ENCODE measurements around the gene CHST3.
"Not testable (repeated sequence)": the region's sequence is repeated elsewhere in the genome, so short reads cannot be mapped to it uniquely, and the experiment has no call there.

The CHST3 gene

GRCh38 chr10:71964098-71964742, at the start of gene CHST3:
Gene CHST3, plus strand, starts transcription at chr10:71964395. Its CDS starts 41,448 bp downstream, at chr10:72005843.
- no peak for DNase-seq (ENCODE audit: low read depth in 2 of 2)

DNA sequence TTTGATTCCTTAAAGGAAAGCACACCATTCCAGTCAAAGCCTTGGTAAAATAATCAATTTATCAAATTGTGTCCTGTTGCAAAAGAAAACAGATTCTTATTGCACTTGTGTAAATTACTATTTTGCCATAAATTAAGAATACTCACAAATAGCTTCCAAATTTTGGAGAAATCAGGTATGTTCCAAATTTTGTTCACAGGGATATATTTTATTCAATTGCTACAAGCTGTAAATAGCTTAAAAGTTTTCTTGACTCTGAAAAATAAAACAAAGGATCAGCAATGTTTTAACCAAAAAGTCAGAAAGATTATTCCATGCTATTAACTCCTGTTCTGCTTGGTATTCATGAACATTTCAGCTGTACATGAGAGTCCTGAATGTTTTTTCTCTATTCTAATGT, 47.4 kb upstream of the CHST3 start:
- no peak for DNase-seq (ENCODE audit: low read depth in 2 of 2)

GRCh38 chr10:71918992-71919391, 45.2 kb upstream of the CHST3 start:
- no peak for DNase-seq (ENCODE audit: low read depth in 2 of 2)

- not testable (repeated sequence) for DNase-seq (ENCODE audit: low read depth in 2 of 2)
Measured at GRCh38 chr10:71919956-71920539, 44.1 kb upstream of the CHST3 start.

DNA sequence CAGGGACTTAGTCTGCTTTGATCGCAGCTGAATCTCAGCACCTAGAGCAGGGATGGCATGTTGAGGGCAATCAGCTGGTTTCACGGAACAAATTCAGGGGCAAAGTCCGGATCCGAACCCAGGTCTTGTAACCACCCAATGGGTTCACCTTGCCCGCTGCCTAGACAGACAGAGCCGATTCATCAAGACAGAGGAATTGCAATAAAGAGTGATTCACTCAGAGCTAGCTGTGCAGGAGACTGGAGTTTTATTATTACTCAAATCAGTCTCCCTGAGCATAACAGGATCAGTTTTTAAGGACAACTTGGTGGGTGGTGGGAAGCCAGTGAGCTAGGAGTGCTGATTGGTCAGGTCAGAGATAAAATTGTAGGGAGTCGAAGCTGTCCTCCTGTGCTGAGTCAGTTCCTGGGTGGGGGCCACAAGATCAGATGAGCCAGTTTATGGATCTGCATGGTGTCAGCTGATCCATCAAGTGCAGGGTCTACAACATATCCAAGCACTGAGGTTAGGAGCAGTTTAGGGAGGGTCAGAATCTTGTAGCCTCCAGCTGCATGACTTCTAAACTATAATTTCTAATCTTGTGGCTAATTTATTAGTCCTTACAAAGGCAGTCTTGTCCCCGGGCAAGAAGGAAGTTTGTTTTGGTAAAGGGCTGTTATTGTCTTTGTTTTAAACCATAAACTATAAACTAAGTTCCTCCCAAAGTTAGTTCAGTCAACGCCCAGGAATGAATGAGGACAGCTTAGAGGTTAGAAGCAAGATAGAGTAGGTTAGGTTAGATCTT, 43.5 kb upstream of the CHST3 start:
- no peak for DNase-seq (ENCODE audit: low read depth in 2 of 2)

- DNase-seq (ENCODE audit: low read depth in 2 of 2) = no peak
Measured at GRCh38 chr10:71921324-71922027, 42.7 kb upstream of the CHST3 start.

DNA sequence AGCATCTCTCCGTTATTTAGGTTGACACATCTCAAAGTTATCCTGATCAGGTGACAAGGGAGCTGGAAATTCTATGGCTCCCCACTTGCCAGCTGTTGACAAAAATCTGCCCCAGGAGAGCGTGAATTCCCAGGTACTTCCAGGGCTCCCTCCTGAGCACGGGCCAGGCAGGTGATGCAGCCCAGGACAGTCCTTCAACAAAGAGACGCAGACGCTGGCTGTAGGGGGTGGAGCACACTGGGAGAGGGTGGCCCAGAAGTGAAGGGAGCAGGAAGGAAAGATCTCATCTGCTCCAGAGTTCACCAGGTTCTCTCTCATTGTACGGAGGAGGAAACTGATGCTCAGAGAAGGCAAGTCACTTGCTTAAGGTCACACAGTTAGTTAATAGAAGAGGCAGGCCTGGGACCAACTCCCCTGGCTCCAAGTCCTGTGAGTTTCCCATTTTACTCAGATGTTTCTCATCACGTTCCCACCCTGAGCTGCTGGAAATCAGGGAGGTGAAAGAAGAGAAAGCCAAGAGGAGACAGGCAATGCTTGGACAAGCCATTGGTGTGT, 41.0 kb upstream of the CHST3 start:
- DNase-seq (ENCODE audit: low read depth in 2 of 2) = no peak

DNA sequence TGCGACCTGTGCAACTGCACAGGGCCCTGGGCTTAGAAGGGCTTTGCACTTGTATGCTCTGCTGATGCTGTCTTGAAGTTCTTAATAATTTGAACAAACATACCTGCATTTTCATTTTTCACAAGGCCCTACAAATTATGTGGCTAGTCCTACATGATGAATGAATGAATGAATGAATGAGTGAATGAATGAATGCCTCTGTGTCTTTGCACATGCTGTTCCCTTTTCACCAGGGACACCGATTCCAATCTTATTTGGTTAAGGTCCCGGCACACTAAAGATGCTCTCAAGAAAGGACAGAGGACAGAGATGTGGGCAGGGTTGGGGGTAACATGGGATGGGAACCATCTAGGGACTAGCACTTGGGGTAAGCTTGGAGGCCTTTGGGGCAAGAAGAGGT, 39.4 kb upstream of the CHST3 start:
- DNase-seq (ENCODE audit: low read depth in 2 of 2) = no peak

DNA sequence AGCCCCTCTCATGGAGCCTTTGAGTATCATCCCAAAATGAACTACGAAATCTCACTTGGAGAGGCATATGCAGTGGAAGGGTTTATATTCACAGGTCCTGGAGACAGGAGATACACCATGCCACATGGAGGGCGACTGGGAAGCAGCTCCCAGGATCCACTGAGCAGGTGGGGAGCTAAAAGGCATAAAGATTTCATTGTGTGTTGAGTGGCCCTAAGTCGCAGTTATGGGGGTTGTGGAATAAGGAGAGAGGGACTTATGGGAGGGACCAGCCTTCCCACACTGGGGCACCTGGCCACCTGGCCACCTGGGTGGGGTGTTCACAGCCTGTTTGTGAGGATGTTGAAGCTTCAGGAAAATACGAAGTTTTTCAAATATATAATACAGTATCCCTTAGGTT, 37.0 kb upstream of the CHST3 start:
- no peak for DNase-seq (ENCODE audit: low read depth in 2 of 2)

DNA sequence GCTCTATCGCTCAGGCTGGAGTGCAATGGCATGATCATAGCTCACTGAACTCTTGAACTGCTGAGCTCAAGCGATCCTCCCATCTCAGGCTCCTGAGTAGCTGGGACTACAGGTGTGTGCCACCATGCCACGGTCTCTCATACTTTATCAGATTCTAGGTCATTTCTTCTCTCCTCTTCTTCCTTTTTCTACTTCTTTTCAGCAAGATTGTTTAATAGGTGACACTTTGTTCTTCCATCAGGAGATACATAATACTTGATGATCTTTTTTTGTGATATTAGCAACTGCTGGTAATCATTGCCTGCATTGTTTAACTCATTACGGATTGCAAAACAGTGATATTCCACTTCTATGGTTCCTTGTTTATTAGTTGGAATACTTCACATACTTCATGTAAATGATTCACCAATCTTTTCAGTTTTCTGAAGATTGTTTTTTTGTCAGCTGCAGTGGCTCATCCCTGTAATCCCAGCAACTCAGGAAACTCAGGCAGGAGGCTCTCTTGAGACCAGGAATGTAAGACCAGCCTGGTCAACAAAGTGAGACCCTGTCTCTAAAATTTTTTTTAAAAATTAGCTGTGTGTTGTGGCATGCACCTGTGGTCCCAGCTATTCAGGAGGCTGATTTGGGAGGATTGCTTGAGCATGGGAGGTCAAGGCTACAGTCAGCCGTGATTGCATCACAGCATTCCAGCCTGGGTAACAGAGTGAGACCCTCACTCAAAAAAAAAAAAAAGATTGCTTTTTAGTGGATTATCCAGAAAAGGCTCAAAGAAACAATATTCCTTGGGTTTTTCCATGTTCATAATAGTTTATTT, 36.2 kb upstream of the CHST3 start:
- DNase-seq (ENCODE audit: low read depth in 2 of 2) = no peak

DNA sequence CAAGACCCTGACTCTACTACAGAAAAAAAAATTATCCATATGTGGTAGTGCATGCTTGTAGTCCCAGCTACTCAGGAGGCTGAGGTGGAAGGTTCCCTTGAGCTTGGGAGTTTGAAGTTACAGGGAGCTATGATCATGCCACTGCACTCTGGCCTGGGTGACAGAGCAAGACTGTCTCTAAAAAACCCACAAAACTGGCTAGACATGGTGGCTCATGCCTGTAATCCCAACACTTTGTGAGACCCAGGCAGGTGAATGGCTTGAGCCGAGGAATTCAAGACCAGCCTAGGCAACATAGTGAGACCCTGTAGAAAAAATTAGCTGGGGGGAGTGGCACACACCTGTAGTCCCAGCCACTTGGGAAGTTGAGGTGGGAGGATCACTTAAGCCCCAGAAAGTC, 32.9 kb upstream of the CHST3 start:
- DNase-seq (ENCODE audit: low read depth in 2 of 2) = no peak

DNA sequence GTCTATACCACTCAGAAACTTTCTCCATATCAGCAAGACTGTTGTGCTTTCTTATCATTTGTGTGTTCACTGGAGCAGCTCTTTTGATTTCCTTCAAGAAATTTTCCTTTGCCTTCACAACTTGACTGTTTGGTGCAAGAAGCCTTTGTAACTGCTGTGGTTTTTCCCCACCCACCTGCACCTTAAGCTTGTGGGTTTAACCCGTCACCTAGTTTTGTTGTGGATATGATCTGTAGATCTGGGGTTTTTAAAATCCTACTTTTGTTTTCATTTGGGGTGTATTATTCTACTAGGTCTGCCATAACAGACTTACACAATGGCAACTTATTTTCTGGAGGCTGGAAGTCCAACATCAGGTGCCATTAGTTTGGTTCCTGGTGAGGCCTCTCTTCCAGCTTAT, 30.5 kb upstream of the CHST3 start:
- DNase-seq (ENCODE audit: low read depth in 2 of 2) = peak; percentile 28 to 58

GRCh38 chr10:71938211-71938610, 26.0 kb upstream of the CHST3 start:
- no peak for DNase-seq (ENCODE audit: low read depth in 2 of 2)

DNA sequence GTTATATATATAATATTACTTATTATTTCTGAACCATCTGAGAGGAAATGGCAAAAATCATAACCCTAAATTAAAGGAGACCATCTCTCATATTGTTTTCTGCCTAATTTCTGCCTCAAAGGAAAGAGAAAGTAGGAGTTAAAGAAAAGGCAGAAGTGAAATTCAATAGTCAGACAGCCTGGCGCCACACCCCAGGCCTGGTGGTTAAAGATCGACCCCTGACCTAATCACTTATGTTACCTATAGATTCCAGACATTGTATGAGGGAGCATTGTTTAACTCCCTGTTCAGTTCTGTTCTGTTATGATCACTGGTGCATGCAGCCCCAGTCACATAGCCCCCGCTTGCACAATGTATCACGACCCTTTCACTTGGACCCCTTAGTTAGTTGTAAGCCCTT, 24.9 kb upstream of the CHST3 start:
- no peak for DNase-seq (ENCODE audit: low read depth in 2 of 2)

DNA sequence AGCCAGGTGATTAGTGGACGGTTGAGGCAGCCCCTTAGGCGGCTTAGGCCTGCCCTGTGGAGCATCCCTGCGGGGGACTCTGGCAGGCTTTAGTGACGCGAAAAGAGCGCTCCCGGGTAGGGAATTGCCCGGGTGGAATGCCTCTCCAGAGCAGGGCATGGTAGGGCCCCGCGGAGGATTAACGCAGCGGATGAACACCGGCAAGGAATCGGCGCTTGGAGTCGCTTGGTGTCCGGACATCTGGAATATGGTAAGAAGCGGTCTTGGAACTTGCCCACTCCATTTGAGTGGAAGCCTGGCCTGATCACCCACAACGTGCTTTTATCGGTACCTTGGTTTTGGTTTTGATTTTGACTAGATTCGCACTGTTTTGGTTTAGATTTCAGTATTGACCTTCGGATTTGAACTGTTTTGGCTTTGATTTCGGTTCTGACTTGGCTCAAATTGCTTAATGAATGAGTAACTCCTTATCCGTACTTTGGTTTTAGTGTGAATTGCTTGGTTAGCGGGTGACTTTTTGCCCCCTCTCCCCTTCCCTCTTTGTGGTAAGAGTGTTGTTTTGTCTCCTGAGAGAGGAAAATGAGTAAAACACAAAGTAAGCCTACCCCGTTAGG, 24.2 kb upstream of the CHST3 start:
- no peak for DNase-seq (ENCODE audit: low read depth in 2 of 2)

DNA sequence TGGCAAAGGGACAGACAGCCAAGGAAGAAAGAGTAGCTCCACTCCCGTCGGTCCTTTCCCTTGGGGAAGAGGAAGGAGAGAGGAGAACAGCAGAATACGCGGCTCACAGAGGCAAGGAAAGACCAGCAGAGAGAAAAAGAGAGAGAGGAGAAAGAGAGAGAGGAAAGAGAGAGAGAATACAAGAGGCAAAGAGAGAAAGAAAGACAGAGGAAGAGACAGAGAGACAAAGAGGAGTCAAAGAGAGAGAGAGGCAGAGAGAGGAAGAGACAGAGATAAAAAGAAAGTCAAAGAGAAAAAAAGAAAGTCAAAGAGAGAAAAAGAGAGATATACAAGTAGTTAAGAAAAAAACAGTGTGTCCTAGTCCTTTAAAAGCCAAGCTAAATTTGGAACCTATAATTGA, 23.4 kb upstream of the CHST3 start:
- no peak for DNase-seq (ENCODE audit: low read depth in 2 of 2)

- no peak for DNase-seq (ENCODE audit: low read depth in 2 of 2)
Measured at GRCh38 chr10:71941318-71941717, 22.9 kb upstream of the CHST3 start.

DNA sequence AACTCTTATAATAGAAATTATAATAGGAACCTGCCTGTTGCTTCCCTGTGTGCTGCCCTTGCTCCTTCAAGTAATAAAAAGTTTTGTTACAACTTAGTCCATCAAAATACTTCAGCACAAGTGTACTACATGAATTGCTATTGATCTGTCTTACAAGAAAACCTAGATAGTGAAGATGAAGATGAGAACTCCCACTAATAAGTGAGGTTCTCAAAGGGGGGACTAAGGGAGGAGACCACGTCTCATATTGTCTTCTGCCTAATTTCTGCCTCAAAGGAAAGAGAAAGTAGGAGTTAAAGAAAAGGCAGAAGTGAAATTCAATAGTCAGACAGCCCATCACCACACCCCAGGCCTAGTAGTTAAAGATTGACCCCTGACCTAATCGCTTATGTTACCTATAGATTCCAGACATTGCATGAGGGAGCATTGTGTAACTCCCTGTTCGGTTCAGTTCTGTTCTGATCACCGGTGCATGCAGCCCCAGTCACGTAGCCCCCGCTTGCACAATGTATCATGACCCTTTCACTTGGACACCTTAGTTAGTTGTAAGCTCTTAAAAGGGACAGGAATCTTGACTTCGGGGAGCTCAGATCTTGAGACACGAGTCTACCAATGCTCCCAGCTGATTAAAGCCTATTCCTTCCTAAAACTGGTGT, 18.2 kb upstream of the CHST3 start:
- DNase-seq (ENCODE audit: low read depth in 2 of 2) = no peak

- no peak for DNase-seq (ENCODE audit: low read depth in 2 of 2)
Measured at GRCh38 chr10:71946700-71947099, 17.5 kb upstream of the CHST3 start.

- DNase-seq (ENCODE audit: low read depth in 2 of 2) = no peak
Measured at GRCh38 chr10:71948496-71949067, 15.6 kb upstream of the CHST3 start.
